Measurements from ENCODE around the gene PEX10.
"Not testable (repeated sequence)": the region's sequence is repeated elsewhere in the genome, so short reads cannot be mapped to it uniquely, and the experiment has no call there.

Gene PEX10

GRCh38 chr1:2443277-2444137, 31.1 kb upstream of the PEX10 start:
- no peak overlapping the region for H3K4me3 ChIP-seq (ENCODE audit: low read length)
- TF ChIP-seq, protein P1, sequence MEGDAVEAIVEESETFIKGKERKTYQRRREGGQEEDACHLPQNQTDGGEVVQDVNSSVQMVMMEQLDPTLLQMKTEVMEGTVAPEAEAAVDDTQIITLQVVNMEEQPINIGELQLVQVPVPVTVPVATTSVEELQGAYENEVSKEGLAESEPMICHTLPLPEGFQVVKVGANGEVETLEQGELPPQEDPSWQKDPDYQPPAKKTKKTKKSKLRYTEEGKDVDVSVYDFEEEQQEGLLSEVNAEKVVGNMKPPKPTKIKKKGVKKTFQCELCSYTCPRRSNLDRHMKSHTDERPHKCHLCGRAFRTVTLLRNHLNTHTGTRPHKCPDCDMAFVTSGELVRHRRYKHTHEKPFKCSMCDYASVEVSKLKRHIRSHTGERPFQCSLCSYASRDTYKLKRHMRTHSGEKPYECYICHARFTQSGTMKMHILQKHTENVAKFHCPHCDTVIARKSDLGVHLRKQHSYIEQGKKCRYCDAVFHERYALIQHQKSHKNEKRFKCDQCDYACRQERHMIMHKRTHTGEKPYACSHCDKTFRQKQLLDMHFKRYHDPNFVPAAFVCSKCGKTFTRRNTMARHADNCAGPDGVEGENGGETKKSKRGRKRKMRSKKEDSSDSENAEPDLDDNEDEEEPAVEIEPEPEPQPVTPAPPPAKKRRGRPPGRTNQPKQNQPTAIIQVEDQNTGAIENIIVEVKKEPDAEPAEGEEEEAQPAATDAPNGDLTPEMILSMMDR (conservative IDR thresholded peaks at IDR 0.05; ENCODE audit: low read length), result no peak
- no peak for DNase-seq (ENCODE audit: low read depth)

- DNase-seq (ENCODE audit: low read depth), result no peak
Observed at GRCh38 chr1:2442661-2443060, 30.3 kb upstream of the PEX10 start.

GRCh38 chr1:2441746-2442145, 29.4 kb upstream of the PEX10 start:
- H3K4me3 ChIP-seq (ENCODE audit: low read length), result no peak overlapping the region
- no peak for DNase-seq (ENCODE audit: low read depth)
- TF ChIP-seq, protein P1 (conservative IDR thresholded peaks at IDR 0.05; ENCODE audit: low read length), result no peak

More at GRCh38 chr1:2442661-2443060, 30.3 kb upstream of the PEX10 start:
- no peak overlapping the region for H3K4me3 ChIP-seq (ENCODE audit: low read length)
- TF ChIP-seq, protein P1 (conservative IDR thresholded peaks at IDR 0.05; ENCODE audit: low read length), result no peak

DNA sequence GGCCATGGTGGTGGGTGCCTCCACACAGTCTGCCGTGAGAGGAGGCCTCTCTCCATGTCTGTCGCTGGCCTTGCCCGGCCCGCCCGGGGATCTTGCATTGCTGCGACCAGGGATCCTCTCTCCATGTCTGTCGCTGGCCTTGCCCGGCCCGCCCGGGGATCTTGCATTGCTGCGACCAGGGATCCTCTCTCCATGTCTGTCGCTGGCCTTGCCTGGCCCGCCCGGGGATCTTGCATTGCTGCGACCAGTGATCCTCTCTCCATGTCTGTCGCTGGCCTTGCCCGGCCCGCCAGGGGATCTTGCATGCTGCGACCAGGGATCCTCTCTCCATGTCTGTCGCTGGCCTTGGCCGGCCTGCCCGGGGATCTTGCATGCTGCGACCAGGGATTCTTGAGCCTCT, 28.0 kb upstream of the PEX10 start:
- not testable (repeated sequence) for DNase-seq (ENCODE audit: low read depth); H3K4me3 ChIP-seq (ENCODE audit: low read length)

DNA sequence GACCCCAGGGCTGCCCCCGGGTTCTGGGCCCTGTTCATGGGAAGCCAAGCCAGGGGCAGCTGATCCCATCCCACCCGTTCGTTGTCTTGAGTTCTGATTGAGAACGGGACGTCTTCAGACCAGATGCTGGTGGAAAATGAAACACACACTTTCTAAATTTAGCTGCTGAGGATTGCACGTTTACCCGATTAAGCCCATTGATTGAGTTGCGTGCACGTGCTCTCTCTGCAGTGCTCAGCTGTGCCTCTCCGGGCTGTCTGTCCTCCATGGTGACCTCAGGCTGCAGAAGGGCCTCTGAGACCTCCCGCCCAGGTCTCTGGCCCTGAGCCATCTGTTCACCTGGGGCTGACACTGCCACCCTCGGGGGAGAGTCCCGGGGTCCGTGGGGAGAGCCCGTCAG, 27.0 kb upstream of the PEX10 start:
- no peak overlapping the region for H3K4me3 ChIP-seq (ENCODE audit: low read length)
- no peak for DNase-seq (ENCODE audit: low read depth)
- TF ChIP-seq, protein P1 (conservative IDR thresholded peaks at IDR 0.05; ENCODE audit: low read length), result no peak

GRCh38 chr1:2438641-2439040, 26.3 kb upstream of the PEX10 start:
- H3K4me3 ChIP-seq (ENCODE audit: low read length), result no peak overlapping the region
- TF ChIP-seq, protein P1 (conservative IDR thresholded peaks at IDR 0.05; ENCODE audit: low read length), result no peak
- DNase-seq (ENCODE audit: low read depth), result no peak

DNA sequence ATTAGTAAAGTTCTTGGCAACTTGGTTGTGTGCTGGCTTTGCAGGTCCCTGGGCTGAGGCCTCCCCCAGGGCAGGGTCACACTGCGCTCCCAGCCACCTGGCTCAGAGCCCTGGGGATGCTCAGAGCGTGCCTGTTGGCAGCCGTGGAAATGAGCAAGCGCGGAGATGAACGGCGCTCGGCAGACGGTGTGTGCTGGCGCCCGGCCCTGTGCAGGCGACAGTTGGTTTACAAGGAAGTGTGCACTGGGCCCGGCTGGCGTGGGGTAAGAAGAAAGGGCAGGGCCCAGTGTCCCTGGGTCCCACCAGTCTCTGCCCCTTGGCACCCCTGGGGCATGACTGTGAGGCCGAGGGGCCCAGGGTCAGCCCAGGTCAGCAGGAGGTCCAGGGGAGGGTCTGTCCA, 25.7 kb upstream of the PEX10 start:
- no peak for DNase-seq (ENCODE audit: low read depth)
- TF ChIP-seq, protein P1 (conservative IDR thresholded peaks at IDR 0.05; ENCODE audit: low read length), result no peak
- H3K4me3 ChIP-seq (ENCODE audit: low read length), result no peak overlapping the region

All from AG10803 (cell line).